ENCODE results near the gene SPATA18. TPM values are rescaled to one million over a fixed set of nuclear protein-coding genes. Genes with fewer than 3 reads are reported as not detected.

Gene SPATA18
- total RNA-seq, 1 experiment from 2014 or later, result 0.47 TPM

DNA sequence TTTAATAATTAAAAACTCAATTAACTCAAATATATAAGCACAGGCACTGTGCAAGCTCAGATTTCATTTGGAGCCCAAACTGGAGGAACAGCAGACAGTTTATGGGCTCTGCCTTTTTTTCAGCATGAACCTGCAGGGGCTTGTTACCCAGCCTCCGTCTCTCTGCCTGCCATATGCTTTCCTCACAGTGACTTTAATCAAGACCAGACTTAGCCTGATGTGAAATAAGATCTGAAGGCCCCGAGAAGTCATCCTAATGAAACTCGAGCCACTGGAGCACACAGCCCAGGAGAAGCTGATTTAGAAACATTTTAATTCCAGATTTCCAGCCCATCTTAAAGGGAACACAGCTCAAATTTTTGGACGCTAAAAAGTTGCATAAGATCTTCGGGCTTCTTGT is 55.6 kb downstream of the SPATA18 start:
- Histone ChIP-seq H3K9ac (ENCODE audit: low read length) (no peak overlapping the region), H3K9me2 (ENCODE audit: insufficient read depth) (no peaks in the 10 kb centered on the region), H4K20me1 (ENCODE audit: insufficient read depth) (no peaks in the 10 kb centered on the region), H3K9me3 (ENCODE audit: control insufficient read depth in 1 of 2, insufficient read depth in 1 of 2, low read depth in 1 of 2, low read length in 2 of 2) (no peaks in the 10 kb centered on the region), H3K27ac (ENCODE audit: low read depth, low read length) (no peak overlapping the region), H3K4me1 (ENCODE audit: control insufficient read depth in 1 of 2, insufficient read depth in 2 of 2, low read length in 2 of 2) (no peaks in the 10 kb centered on the region), H3K79me2 (ENCODE audit: insufficient read depth, low read length) (no peaks in the 10 kb centered on the region), H3K4me2 (ENCODE audit: low read length) (no peak overlapping the region), H3K4me3 (replicated peaks in 1 of 2; ENCODE audit: low read depth in 1 of 2, low read length in 2 of 2) (no peak overlapping the region), H3K36me3 (ENCODE audit: control insufficient read depth in 1 of 2, insufficient read depth in 2 of 2, low read length in 2 of 2) (no peaks in the 10 kb centered on the region), H2AFZ (ENCODE audit: low read depth, low read length, poor library complexity, severe bottlenecking) (no peak overlapping the region), H3K27me3 (ENCODE audit: insufficient read depth, low read length) (no peaks in the 10 kb centered on the region)
- RAD21 ChIA-PET (ENCODE audit: low non-redundant PET in 1 of 2, low total read pairs in 2 of 2, uncharacterized antibody in 2 of 2, unreplicated experiment in 2 of 2), result no interaction called here
- POLR2A ChIA-PET, result no interaction called here
- no peak for ATAC-seq
- CTCF ChIA-PET, result no interaction called here
- TF ChIP-seq EGR1 (IDR thresholded peaks at IDR 0.05; ENCODE audit: low read depth) (no peak), ELF1 (IDR thresholded peaks at IDR 0.05; ENCODE audit: borderline replicate concordance, low read depth) (no peak), REST (IDR thresholded peaks at IDR 0.05; ENCODE audit: low read depth) (no peak), CEBPB (IDR thresholded peaks at IDR 0.05; ENCODE audit: low read depth) (no peak), EZH2phosphoT487 (IDR thresholded peaks at IDR 0.05; ENCODE audit: borderline replicate concordance) (no peak), FOSL1 (IDR thresholded peaks at IDR 0.05; ENCODE audit: low read depth) (no peak), SP1 (IDR thresholded peaks at IDR 0.05; ENCODE audit: low read depth) (no peak), ZFX (IDR thresholded peaks at IDR 0.05) (no peak), JUND (IDR thresholded peaks at IDR 0.05) (no peak), YY1 (IDR thresholded peaks at IDR 0.05; ENCODE audit: extremely low read depth, insufficient replicate concordance, low read depth, low read length) (no peak), TCF7L2 (IDR thresholded peaks at IDR 0.05; ENCODE audit: borderline replicate concordance, extremely low read depth, insufficient read depth, insufficient read length) (no peak), EZH2 (IDR thresholded peaks at IDR 0.05) (no peak)
- TF ChIP-seq, protein P1, sequence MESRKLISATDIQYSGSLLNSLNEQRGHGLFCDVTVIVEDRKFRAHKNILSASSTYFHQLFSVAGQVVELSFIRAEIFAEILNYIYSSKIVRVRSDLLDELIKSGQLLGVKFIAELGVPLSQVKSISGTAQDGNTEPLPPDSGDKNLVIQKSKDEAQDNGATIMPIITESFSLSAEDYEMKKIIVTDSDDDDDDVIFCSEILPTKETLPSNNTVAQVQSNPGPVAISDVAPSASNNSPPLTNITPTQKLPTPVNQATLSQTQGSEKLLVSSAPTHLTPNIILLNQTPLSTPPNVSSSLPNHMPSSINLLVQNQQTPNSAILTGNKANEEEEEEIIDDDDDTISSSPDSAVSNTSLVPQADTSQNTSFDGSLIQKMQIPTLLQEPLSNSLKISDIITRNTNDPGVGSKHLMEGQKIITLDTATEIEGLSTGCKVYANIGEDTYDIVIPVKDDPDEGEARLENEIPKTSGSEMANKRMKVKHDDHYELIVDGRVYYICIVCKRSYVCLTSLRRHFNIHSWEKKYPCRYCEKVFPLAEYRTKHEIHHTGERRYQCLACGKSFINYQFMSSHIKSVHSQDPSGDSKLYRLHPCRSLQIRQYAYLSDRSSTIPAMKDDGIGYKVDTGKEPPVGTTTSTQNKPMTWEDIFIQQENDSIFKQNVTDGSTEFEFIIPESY (IDR thresholded peaks at IDR 0.05; ENCODE audit: extremely low read depth, insufficient replicate concordance, low read length), result no peak
- TF ChIP-seq, protein P2, sequence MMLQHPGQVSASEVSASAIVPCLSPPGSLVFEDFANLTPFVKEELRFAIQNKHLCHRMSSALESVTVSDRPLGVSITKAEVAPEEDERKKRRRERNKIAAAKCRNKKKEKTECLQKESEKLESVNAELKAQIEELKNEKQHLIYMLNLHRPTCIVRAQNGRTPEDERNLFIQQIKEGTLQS (IDR thresholded peaks at IDR 0.05), result no peak
- DNase-seq (ENCODE audit: low read depth, low spot score), result no peak
- intact Hi-C loops (cut with micrococcal nuclease), result no loop called here
- BruUV-seq (replicated peaks), result no TSS peak
